Amniotic epithelial cell (primary cell): Measurements from ENCODE around the gene CPSF4.
"Not testable (repeated sequence)": the region's sequence is repeated elsewhere in the genome, so short reads cannot be mapped to it uniquely, and the experiment has no call there.

Experiments
- DNase-seq: peaks from one replicate; pipeline ENCODE4 v3.0.0-alpha.2; 2010; ENCODE audit warnings: low read depth

The CPSF4 gene

GRCh38 chr7:99408379-99409191 lies 30.2 kb upstream of the CPSF4 start, which contains the start of the genes BUD31 and PDAP1:
BUD31 (plus strand) TSS chr7:99408969; CDS start chr7:99411093, 2,124 bp downstream.
PDAP1 (minus strand) TSS chr7:99408597; CDS start chr7:99408548, 49 bp downstream.
- DNase-seq = peak; percentile 94

GRCh38 chr7:99409192-99409572 lies 29.6 kb upstream of the CPSF4 start:
- no peak for DNase-seq

GRCh38 chr7:99409806-99410205 lies 28.9 kb upstream of the CPSF4 start:
- DNase-seq = no peak

GRCh38 chr7:99410635-99411034 lies 28.1 kb upstream of the CPSF4 start:
- DNase-seq = no peak

GRCh38 chr7:99415513-99416127 lies 23.1 kb upstream of the CPSF4 start:
- peak; percentile 70 for DNase-seq

- DNase-seq = no peak
Observed at GRCh38 chr7:99418260-99418659, 20.5 kb upstream of the CPSF4 start.

- DNase-seq = no peak
Observed at GRCh38 chr7:99419323-99420021, 19.3 kb upstream of the CPSF4 start.

GRCh38 chr7:99420213-99420612 lies 18.5 kb upstream of the CPSF4 start:
- DNase-seq = no peak

- no peak for DNase-seq
Observed at GRCh38 chr7:99420986-99421385, 17.8 kb upstream of the CPSF4 start.

- DNase-seq = no peak
Observed at GRCh38 chr7:99422186-99422585, 16.6 kb upstream of the CPSF4 start.

GRCh38 chr7:99422625-99423024 lies 16.1 kb upstream of the CPSF4 start:
- no peak for DNase-seq

GRCh38 chr7:99424932-99425730 lies 13.6 kb upstream of the CPSF4 start:
- DNase-seq = no peak

- no peak for DNase-seq
Observed at GRCh38 chr7:99428972-99429566, 9.7 kb upstream of the CPSF4 start.

- DNase-seq = no peak
Observed at GRCh38 chr7:99429756-99430155, 9.0 kb upstream of the CPSF4 start.

- not testable (repeated sequence) for DNase-seq
Observed at GRCh38 chr7:99431756-99432540, 6.8 kb upstream of the CPSF4 start.

- no peak for DNase-seq
Observed at GRCh38 chr7:99433158-99433557, 5.6 kb upstream of the CPSF4 start.

GRCh38 chr7:99437946-99438572 lies 684 bp upstream of the CPSF4 start:
- peak; percentile 6 for DNase-seq

- peak; percentile 62 for DNase-seq
Observed at GRCh38 chr7:99440195-99440594, 1.5 kb downstream of the CPSF4 start.

GRCh38 chr7:99446096-99446495 lies 7.4 kb downstream of the CPSF4 start:
- DNase-seq = no peak

GRCh38 chr7:99447943-99448342 lies 9.2 kb downstream of the CPSF4 start:
- DNase-seq = no peak
